PC-3 (cell line): ENCODE measurements around the gene PDGFC. TPM values are rescaled to one million over a fixed set of nuclear protein-coding genes. Genes with fewer than 3 reads are reported as not detected.

Source experiments
- ATAC-seq: fragments of 200-7000 bp; cut with Tn5 transposase; 2 replicates; pipeline ENCODE4 v1.9.1; 2020; ENCODE audit warnings: mild to moderate bottlenecking, moderate library complexity
- BruUV-seq: library from RNA; stranded (reverse); fragments of 400-500 nt; replicated peaks from 2 replicates; lab custom pipeline; 2021; lab: Mats Ljungman, UMichigan
- CTCF ChIA-PET: fragments of 300-600 bp; sonication (Branson Sonifier 250); formaldehyde crosslinking; loops from one replicate; lab custom pipeline; 2022; ENCODE audit warnings: antibody characterized with exemption; lab: Charles Lee
- POLR2A ChIA-PET: fragments of 300-600 bp; sonication (Branson Sonifier 250); formaldehyde crosslinking; loops from one replicate; lab custom pipeline; 2022; ENCODE audit warnings: antibody characterized with exemption; ENCODE audit not compliant: unreplicated experiment; lab: Charles Lee
- DNase-seq: peaks from one replicate; pipeline ENCODE4 v3.0.0-alpha.2; 2015
- H2AFZ ChIP-seq: fragments of 300-600 bp; sonication (generic); 2 replicates; pipeline ENCODE4 v1.6.0; 2016; ENCODE audit warnings: antibody characterized with exemption, low read length
- H3F3A ChIP-seq: fragments of 300-600 bp; sonication (generic); one replicate; pipeline ENCODE4 v1.6.0; 2017; ENCODE audit warnings: antibody characterized with exemption, low read length, control low read depth, mild to moderate bottlenecking; ENCODE audit not compliant: unreplicated experiment
- H3K27ac ChIP-seq: fragments of 300-600 bp; sonication (generic); 2 replicates; pipeline ENCODE4 v1.5.1; 2016; ENCODE audit warnings: mild to moderate bottlenecking, low read length
- H3K27me3 ChIP-seq: fragments of 300-600 bp; sonication (generic); 2 replicates; pipeline ENCODE4 v1.6.1; 2016; ENCODE audit warnings: low read length, mixed read lengths
- H3K36me3 ChIP-seq: fragments of 300-600 bp; sonication (generic); 2 replicates; pipeline ENCODE4 v1.6.1; 2016; ENCODE audit warnings: low read depth, mixed run types, low read length, mixed read lengths
- H3K4me1 ChIP-seq: fragments of 300-600 bp; sonication (generic); 2 replicates; pipeline ENCODE4 v1.5.1; 2016; ENCODE audit warnings: low read length; ENCODE audit not compliant: insufficient read depth
- H3K4me2 ChIP-seq: fragments of 300-600 bp; sonication (generic); 2 replicates; pipeline ENCODE4 v1.6.0; 2016; ENCODE audit warnings: low read length
- H3K4me3 ChIP-seq: fragments of 300-600 bp; sonication (generic); 2 replicates; pipeline ENCODE4 v1.5.1; 2016; ENCODE audit warnings: mild to moderate bottlenecking, low read length, mixed read lengths
- H3K79me2 ChIP-seq: fragments of 300-600 bp; sonication (generic); 2 replicates; pipeline ENCODE4 v1.6.1; 2017; ENCODE audit warnings: low read length, mixed read lengths
- H3K9ac ChIP-seq: fragments of 300-600 bp; sonication (generic); 2 replicates; pipeline ENCODE4 v1.6.0; 2016; ENCODE audit warnings: mild to moderate bottlenecking, low read length
- H3K9me2 ChIP-seq: fragments of 300-600 bp; sonication (generic); replicated peaks from 2 replicates; pipeline ENCODE4 v1.6.1; 2016; ENCODE audit warnings: mixed run types, low read length, mixed read lengths
- H3K9me3 ChIP-seq: fragments of 300-600 bp; sonication (generic); 2 replicates; pipeline ENCODE4 v1.6.1; 2016; ENCODE audit warnings: low read length, mixed read lengths
- H4K20me1 ChIP-seq: fragments of 300-600 bp; sonication (generic); 2 replicates; pipeline ENCODE4 v1.6.1; 2016; ENCODE audit warnings: low read length, mixed read lengths
- EZH2 ChIP-seq: fragments of 300-600 bp; sonication (generic); IDR thresholded peaks from one replicate; pipeline ENCODE4 v1.6.1; 2017; ENCODE audit warnings: antibody characterized with exemption, mild to moderate bottlenecking, low read length; ENCODE audit not compliant: unreplicated experiment
- EZH2phosphoT487 ChIP-seq: fragments of 300-600 bp; sonication (generic); IDR thresholded peaks from 2 replicates; pipeline ENCODE4 v1.6.1; 2018; ENCODE audit warnings: mild to moderate bottlenecking, antibody characterized with exemption, low read length, borderline replicate concordance
- intact Hi-C: fragments of 100-400 bp; cut with micrococcal nuclease; formaldehyde crosslinking; loops from 2 replicates; pipeline ENCODE4 v1.9.0; 2023
- total RNA-seq: library from RNA; depleted of rRNA; stranded (reverse); fragments of >200 nt; gene quantifications from 2 replicates; pipeline ENCODE4 v1.2.3, GENCODE V29; 2014
- TF ChIP-seq, protein P1 (sequence below): fragments of 300-600 bp; sonication (generic); conservative IDR thresholded peaks from 2 replicates; pipeline ENCODE4 v1.5.1; 2017; ENCODE audit warnings: antibody characterized with exemption, low read depth, mild to moderate bottlenecking, low read length

Gene PDGFC
- total RNA-seq, 1 experiment from 2014 or later: 23.0 TPM

DNA sequence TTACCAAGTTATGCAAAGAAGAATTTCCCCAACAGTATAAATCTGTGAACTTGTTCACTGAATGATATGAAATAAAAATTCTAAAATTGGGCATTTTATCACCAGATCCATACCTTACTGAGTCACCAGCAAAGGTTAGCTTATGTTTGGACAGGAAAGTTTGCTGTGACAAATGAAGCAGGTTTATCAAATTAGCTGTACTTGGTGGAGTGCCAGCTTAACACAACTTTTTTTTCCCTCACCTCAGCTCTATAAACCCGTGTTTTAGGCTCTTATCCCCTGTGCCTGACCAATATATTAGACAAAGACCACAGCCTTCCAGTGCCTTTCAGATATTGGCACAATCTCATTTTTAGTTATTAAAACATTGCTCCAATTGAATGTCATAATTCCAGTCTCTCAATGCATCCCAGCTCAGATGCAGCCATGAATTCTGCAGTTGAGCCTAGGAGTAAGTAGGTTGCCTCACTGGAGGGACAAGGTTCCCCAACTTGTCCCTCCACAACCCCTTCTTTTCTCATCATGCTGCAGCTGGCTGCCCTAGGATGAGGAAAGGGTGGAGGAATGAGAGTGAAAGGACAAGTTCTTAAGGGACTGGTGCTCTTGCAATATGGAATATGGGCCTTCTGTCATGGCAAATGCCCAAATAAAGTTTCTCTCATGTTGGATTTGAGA is 27.0 kb upstream of the PDGFC start:
- H2AFZ ChIP-seq: no peak overlapping the region
- ATAC-seq (peak; percentile 26), DNase-seq (peak; percentile 57)
- H3K9ac ChIP-seq: no peak overlapping the region
- H3F3A ChIP-seq: peaks cover 4% of the 10 kb centered on the region
- ChIA-PET POLR2A (no interaction called here), CTCF (interaction anchor here (0.6 kb wide), 1 partner anchor 49 kb away, joined by 4 read pairs; no protein-coding TSS in a partner anchor)
- peaks cover 27% of the 10 kb centered on the region for H3K4me1 ChIP-seq
- no peaks in the 10 kb centered on the region for H3K9me2 ChIP-seq
- no peaks in the 10 kb centered on the region for H4K20me1 ChIP-seq
- H3K36me3 ChIP-seq: no peaks in the 10 kb centered on the region; the same call in 1 of the 2 replicates
- TF ChIP-seq, protein P1, sequence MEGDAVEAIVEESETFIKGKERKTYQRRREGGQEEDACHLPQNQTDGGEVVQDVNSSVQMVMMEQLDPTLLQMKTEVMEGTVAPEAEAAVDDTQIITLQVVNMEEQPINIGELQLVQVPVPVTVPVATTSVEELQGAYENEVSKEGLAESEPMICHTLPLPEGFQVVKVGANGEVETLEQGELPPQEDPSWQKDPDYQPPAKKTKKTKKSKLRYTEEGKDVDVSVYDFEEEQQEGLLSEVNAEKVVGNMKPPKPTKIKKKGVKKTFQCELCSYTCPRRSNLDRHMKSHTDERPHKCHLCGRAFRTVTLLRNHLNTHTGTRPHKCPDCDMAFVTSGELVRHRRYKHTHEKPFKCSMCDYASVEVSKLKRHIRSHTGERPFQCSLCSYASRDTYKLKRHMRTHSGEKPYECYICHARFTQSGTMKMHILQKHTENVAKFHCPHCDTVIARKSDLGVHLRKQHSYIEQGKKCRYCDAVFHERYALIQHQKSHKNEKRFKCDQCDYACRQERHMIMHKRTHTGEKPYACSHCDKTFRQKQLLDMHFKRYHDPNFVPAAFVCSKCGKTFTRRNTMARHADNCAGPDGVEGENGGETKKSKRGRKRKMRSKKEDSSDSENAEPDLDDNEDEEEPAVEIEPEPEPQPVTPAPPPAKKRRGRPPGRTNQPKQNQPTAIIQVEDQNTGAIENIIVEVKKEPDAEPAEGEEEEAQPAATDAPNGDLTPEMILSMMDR: no peak
- no peak for TF ChIP-seq EZH2
- TF ChIP-seq EZH2phosphoT487: no peak
- BruUV-seq: no TSS peak
- H3K27me3 ChIP-seq: no peaks in the 10 kb centered on the region
- no peaks in the 10 kb centered on the region for H3K79me2 ChIP-seq
- peak overlapping the region; percentile 75 for H3K4me2 ChIP-seq
- peak overlapping the region; percentile 43 for H3K4me3 ChIP-seq
- no peaks in the 10 kb centered on the region for H3K9me3 ChIP-seq
- intact Hi-C loops: loop anchor here (1.0 kb wide), 1 partner anchor 67 kb away; no protein-coding TSS in a partner anchor
- H3K27ac ChIP-seq: peak overlapping the region; percentile 79

DNA sequence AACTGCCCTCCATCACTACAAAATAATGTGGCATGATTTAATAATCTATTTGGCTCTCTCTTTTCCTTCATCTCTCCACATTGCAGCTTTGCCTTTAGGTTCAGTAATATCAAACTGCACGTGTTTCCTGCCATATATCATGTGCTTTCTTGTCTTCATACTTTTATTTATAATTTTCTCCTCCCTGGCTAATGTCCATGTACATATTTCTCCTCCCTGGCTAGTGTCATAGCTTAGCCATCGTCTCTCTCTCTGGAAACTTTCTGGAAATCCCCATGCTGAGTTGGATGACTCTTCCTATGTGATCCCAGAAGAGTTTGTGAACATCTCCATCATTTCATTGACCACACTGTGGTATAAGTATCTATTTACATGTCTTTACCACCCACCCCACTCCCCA is 21.3 kb upstream of the PDGFC start:
- H4K20me1 ChIP-seq: no peaks in the 10 kb centered on the region
- POLR2A ChIA-PET: no interaction called here
- H3K4me3 ChIP-seq: no peak overlapping the region
- TF ChIP-seq EZH2phosphoT487 (no peak), EZH2 (no peak)
- TF ChIP-seq, protein P1: no peak
- H3K4me1 ChIP-seq: peaks cover 3% of the 10 kb centered on the region
- H3K9ac ChIP-seq: no peak overlapping the region
- H3K27me3 ChIP-seq: no peaks in the 10 kb centered on the region
- H3K9me2 ChIP-seq: no peaks in the 10 kb centered on the region
- H3K27ac ChIP-seq: no peak overlapping the region
- H3K79me2 ChIP-seq: no peaks in the 10 kb centered on the region
- BruUV-seq: no TSS peak
- CTCF ChIA-PET: no interaction called here
- H3F3A ChIP-seq: no peaks in the 10 kb centered on the region
- 0 out of 2 replicates have a peak, but pooled peaks cover 3% of the 10 kb centered on the region for H3K9me3 ChIP-seq
- H3K4me2 ChIP-seq: no peak overlapping the region
- ATAC-seq (no peak), DNase-seq (no peak)
- no peaks in the 10 kb centered on the region; the same call in 1 of the 2 replicates for H3K36me3 ChIP-seq
- H2AFZ ChIP-seq: no peak overlapping the region
- intact Hi-C loops: no loop called here

DNA sequence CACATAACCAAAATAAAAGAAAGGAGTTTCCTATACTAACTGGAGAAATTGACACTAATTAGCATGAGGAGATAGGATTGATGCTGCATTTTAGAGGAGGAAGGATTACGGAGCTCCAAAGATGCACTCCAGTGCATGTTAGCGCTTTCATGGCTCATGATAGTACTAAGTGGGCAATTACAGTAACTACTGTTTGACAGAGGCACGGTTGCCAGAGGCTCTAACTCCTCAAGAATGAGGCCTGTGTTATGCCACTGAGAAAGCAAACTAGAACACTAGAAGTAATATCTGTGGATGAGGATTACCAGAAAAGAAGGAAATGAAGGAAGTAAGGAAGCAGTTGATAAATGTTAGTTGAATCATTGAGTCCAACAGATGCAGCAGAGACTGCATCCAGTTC is 19.6 kb upstream of the PDGFC start:
- H2AFZ ChIP-seq: no peak overlapping the region
- CTCF ChIA-PET: no interaction called here

More for the DNA sequence above, 19.6 kb upstream of the PDGFC start:
- POLR2A ChIA-PET: no interaction called here
- BruUV-seq: no TSS peak
- H3K4me3 ChIP-seq: no peak overlapping the region
- H3K36me3 ChIP-seq: no peaks in the 10 kb centered on the region; the same call in 1 of the 2 replicates
- 0 out of 2 replicates have a peak, but pooled peaks cover 3% of the 10 kb centered on the region for H3K9me3 ChIP-seq
- no peak overlapping the region for H3K9ac ChIP-seq
- ATAC-seq: no peak
- DNase-seq: no peak
- no peak overlapping the region for H3K4me2 ChIP-seq
- no peaks in the 10 kb centered on the region for H3K9me2 ChIP-seq
- intact Hi-C loops: no loop called here
- no peaks in the 10 kb centered on the region for H4K20me1 ChIP-seq
- H3K4me1 ChIP-seq: no peaks in the 10 kb centered on the region
- H3F3A ChIP-seq: no peaks in the 10 kb centered on the region
- no peak overlapping the region for H3K27ac ChIP-seq
- H3K79me2 ChIP-seq: no peaks in the 10 kb centered on the region
- TF ChIP-seq EZH2 (no peak), EZH2phosphoT487 (no peak)
- TF ChIP-seq, protein P1: no peak
- no peaks in the 10 kb centered on the region for H3K27me3 ChIP-seq
